ENCODE results near the gene KRTAP6-2. TPM values are rescaled to one million over a fixed set of nuclear protein-coding genes. Genes with fewer than 3 reads are reported as not detected.

KRTAP6-2 gene
- total and polyA plus RNA-seq, 2 of the 8 experiments (the other 6 are each of a cell fraction or from before 2014, with no cell fraction given) = not detected

- no peak for FAIRE-seq
- CTCF ChIA-PET (ENCODE audit: partially characterized antibody) = no interaction called here
- POLR2A ChIA-PET (ENCODE audit: partially characterized antibody) = no interaction called here
Observed at GRCh38 chr21:30615199-30615598, 16.5 kb upstream of the KRTAP6-2 start.

More at GRCh38 chr21:30615199-30615598, 16.5 kb upstream of the KRTAP6-2 start:
- TF ChIP-seq TEAD4 (IDR thresholded peaks at IDR 0.05; ENCODE audit: low read depth, low read length) = no peak
- no peak for TF ChIP-seq ATF3 (IDR thresholded peaks at IDR 0.05; ENCODE audit: insufficient read depth, low read depth, low read length)
- TF ChIP-seq TBP (IDR thresholded peaks at IDR 0.05; ENCODE audit: low read depth, low read length) = no peak
- no peak for TF ChIP-seq KDM4A (IDR thresholded peaks at IDR 0.05; ENCODE audit: low read depth, low read length, severe bottlenecking)
- Histone ChIP-seq H3K18ac (ENCODE audit: extremely low read depth, low read length) (no peak overlapping the region), H4K5ac (ENCODE audit: insufficient read length, low read depth, low read length) (no peak overlapping the region), H4K8ac (ENCODE audit: extremely low read depth, insufficient read depth, low read length) (no peak overlapping the region), H3K4me2 (ENCODE audit: insufficient read depth in 1 of 2, low read depth in 2 of 2, low read length in 2 of 2) (no peak overlapping the region), H3K79me1 (ENCODE audit: low read depth, low read length) (no peaks in the 10 kb centered on the region), H2BK120ac (replicated peaks; ENCODE audit: low read depth, low read length) (no peak overlapping the region), H4K91ac (replicated peaks; ENCODE audit: insufficient read length, low read length) (no peak overlapping the region), H3K14ac (ENCODE audit: insufficient read length) (no peak overlapping the region), H2BK5ac (ENCODE audit: low read depth, low read length) (no peak overlapping the region), H4K20me1 (replicated peaks in 1 of 2; ENCODE audit: control insufficient read depth in 1 of 2, insufficient read depth in 2 of 2, low read length in 2 of 2) (no peaks in the 10 kb centered on the region), H3K23me2 (ENCODE audit: low read depth, low read length) (no peaks in the 10 kb centered on the region), H2BK15ac (ENCODE audit: low read length) (no peak overlapping the region), H3K27me3 (replicated peaks in 1 of 4; ENCODE audit: control insufficient read depth in 3 of 4, extremely low read depth in 1 of 4, insufficient read depth in 3 of 4, low read length in 3 of 4) (no peaks in the 10 kb centered on the region), H3K36me3 (ENCODE audit: control insufficient read depth in 2 of 4, insufficient read depth in 4 of 4, low read length in 3 of 4) (no peaks in the 10 kb centered on the region), H3K4me1 (replicated peaks in 1 of 4; ENCODE audit: control insufficient read depth in 3 of 4, insufficient read depth in 4 of 4, low read length in 3 of 4) (no peaks in the 10 kb centered on the region), H2BK12ac (ENCODE audit: low read depth, low read length) (no peak overlapping the region), H3K9ac (replicated peaks in 1 of 4; ENCODE audit: extremely low read depth in 1 of 4, low read depth in 3 of 4, low read length in 3 of 4) (no peak overlapping the region), H2AK5ac (ENCODE audit: low read depth, low read length) (no peak overlapping the region), H3K4me3 (ENCODE audit: extremely low read depth in 1 of 4, insufficient read depth in 2 of 4, low read depth in 3 of 4, low read length in 4 of 4) (no peak overlapping the region), H3K23ac (ENCODE audit: insufficient read length) (no peak overlapping the region), H3K79me2 (ENCODE audit: control insufficient read depth in 1 of 2, insufficient read depth in 2 of 2, low read length in 2 of 2) (no peaks in the 10 kb centered on the region), H3K27ac (ENCODE audit: low read depth, low read length) (no peak overlapping the region), H3K9me3 (ENCODE audit: insufficient read depth in 2 of 2, low read depth in 1 of 2, low read length in 1 of 2) (no peaks in the 10 kb centered on the region; a peak in 1 of 4 replicates), H3K4ac (replicated peaks; ENCODE audit: insufficient read length, low read depth, low read length) (no peak overlapping the region), H3K56ac (replicated peaks; ENCODE audit: insufficient read length, low read depth, low read length) (no peak overlapping the region), H2AFZ (ENCODE audit: low read length) (no peak overlapping the region), H2BK20ac (ENCODE audit: low read length) (no peak overlapping the region)
- no peak for DNase-seq (ENCODE audit: low read depth in 1 of 2, low spot score in 2 of 2)
